ENCODE data around the gene LRMDA.

- TF ChIP-seq CTCF (conservative IDR thresholded peaks at IDR 0.05; ENCODE audit: low read length) (no peak), EZH2phosphoT487 (IDR thresholded peaks at IDR 0.05; ENCODE audit: borderline replicate concordance, low read depth, low read length) (no peak)
Observed at GRCh38 chr10:76031769-76032699, 600.6 kb downstream of the LRMDA start.

Measured in OCI-LY7 (cell line).